Measurements from ENCODE around the gene FAM13A. TPM values are rescaled to one million over a fixed set of nuclear protein-coding genes. Genes with fewer than 3 reads are reported as not detected.

Gene FAM13A
- total and polyA plus RNA-seq, 2 donors (not counting 3 experiments of a cell fraction or from before 2014, with no cell fraction given): 3.3 to 10.5 TPM

DNA sequence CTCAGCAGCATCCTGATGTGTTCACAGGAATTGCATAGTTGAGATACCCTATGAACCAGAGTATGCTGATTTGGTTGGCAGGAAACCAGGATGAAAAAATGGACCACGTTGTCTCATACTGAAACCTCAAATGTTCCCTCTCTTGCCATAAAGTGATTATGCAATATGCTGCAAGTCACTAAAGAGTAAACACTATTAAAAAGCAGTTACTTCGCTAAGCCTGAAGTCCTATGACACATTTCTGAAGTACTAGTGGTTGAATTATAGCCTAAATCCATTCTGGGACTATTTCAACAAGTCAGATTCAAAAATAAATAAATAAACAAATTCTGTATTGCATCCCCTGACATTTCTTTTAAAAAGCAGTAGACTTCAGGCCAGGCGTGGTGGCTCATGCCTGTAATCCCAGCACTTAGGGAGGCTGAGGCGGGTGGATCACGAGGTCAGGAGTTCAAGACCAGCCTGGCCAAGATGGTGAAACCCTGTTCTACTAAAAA is 253.3 kb downstream of the FAM13A start:
- no peak overlapping the region for H3K4me2 ChIP-seq (ENCODE audit: insufficient read depth, low read length)
- no peaks in the 10 kb centered on the region for H3K9me3 ChIP-seq (replicated peaks; ENCODE audit: control insufficient read depth, insufficient read depth, low read length)
- no peak for TF ChIP-seq MYC (IDR thresholded peaks at IDR 0.05; ENCODE audit: low read depth, low read length)
- TF ChIP-seq, protein P1, sequence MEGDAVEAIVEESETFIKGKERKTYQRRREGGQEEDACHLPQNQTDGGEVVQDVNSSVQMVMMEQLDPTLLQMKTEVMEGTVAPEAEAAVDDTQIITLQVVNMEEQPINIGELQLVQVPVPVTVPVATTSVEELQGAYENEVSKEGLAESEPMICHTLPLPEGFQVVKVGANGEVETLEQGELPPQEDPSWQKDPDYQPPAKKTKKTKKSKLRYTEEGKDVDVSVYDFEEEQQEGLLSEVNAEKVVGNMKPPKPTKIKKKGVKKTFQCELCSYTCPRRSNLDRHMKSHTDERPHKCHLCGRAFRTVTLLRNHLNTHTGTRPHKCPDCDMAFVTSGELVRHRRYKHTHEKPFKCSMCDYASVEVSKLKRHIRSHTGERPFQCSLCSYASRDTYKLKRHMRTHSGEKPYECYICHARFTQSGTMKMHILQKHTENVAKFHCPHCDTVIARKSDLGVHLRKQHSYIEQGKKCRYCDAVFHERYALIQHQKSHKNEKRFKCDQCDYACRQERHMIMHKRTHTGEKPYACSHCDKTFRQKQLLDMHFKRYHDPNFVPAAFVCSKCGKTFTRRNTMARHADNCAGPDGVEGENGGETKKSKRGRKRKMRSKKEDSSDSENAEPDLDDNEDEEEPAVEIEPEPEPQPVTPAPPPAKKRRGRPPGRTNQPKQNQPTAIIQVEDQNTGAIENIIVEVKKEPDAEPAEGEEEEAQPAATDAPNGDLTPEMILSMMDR (IDR thresholded peaks at IDR 0.05; ENCODE audit: extremely low read depth in 1 of 2, insufficient read depth in 1 of 2, low read depth in 1 of 2, low read length in 2 of 2): no peak
- no peak for TF ChIP-seq JUN (IDR thresholded peaks at IDR 0.05; ENCODE audit: borderline replicate concordance, insufficient read depth, insufficient read length, low read depth)
- BruUV-seq (replicated peaks): no TSS peak
- CTCF ChIA-PET: no interaction called here
- dilution Hi-C loops (cut with MboI; ENCODE audit: extremely low pct_ligation_motif_present, low sequenced_read_pairs): loop anchor here (25.0 kb wide), 1 partner anchor 209 kb away; no protein-coding TSS in a partner anchor
- no peaks in the 10 kb centered on the region for H3K9me1 ChIP-seq (replicated peaks; ENCODE audit: control insufficient read depth, extremely low read depth, insufficient read depth, low read length)
- no peak overlapping the region for H3K27ac ChIP-seq (ENCODE audit: insufficient read depth, low read depth, low read length)
- no peak overlapping the region for H2AFZ ChIP-seq (ENCODE audit: low read depth, low read length)
- no peaks in the 10 kb centered on the region for H3K27me3 ChIP-seq (ENCODE audit: control insufficient read depth in 2 of 2, insufficient read depth in 2 of 2, low read length in 2 of 2)
- FAIRE-seq (no peak), DNase-seq (ENCODE audit: low read depth, low spot score) (peak; percentile 34)
- no peaks in the 10 kb centered on the region for H4K20me1 ChIP-seq (replicated peaks; ENCODE audit: control insufficient read depth, extremely low read depth, insufficient read depth, low read length)
- H3K4me1 ChIP-seq (ENCODE audit: control insufficient read depth, extremely low read depth, insufficient read depth, low read length): no peaks in the 10 kb centered on the region
- no peak overlapping the region for H3K9ac ChIP-seq (replicated peaks; ENCODE audit: extremely low read depth, insufficient read depth, low read length)
- intact Hi-C loops (cut with micrococcal nuclease): no loop called here
- H3K79me2 ChIP-seq (ENCODE audit: control insufficient read depth, insufficient read depth, low read length): no peaks in the 10 kb centered on the region
- POLR2A ChIA-PET: no interaction called here
- no peak overlapping the region for H3K4me3 ChIP-seq (replicated peaks in 1 of 3; ENCODE audit: insufficient read depth in 1 of 3, low read depth in 1 of 3, low read length in 3 of 3)
- H3K36me3 ChIP-seq (ENCODE audit: control insufficient read depth in 2 of 2, extremely low read depth in 1 of 2, insufficient read depth in 2 of 2, low read length in 2 of 2): no peaks in the 10 kb centered on the region

- TF ChIP-seq FOS (IDR thresholded peaks at IDR 0.05; ENCODE audit: borderline replicate concordance, insufficient read depth, low read length) (no peak), EZH2 (IDR thresholded peaks at IDR 0.05; ENCODE audit: borderline replicate concordance, low read depth, low read length, severe bottlenecking) (no peak), GATA2 (IDR thresholded peaks at IDR 0.05; ENCODE audit: insufficient read depth, insufficient read length, low read depth, low read length) (no peak), POLR2AphosphoS5 (IDR thresholded peaks at IDR 0.05; ENCODE audit: insufficient read depth, low read depth, low read length) (no peak), MYC (IDR thresholded peaks at IDR 0.05; ENCODE audit: low read depth, low read length) (no peak), JUN (IDR thresholded peaks at IDR 0.05; ENCODE audit: borderline replicate concordance, insufficient read depth, insufficient read length, low read depth) (no peak), POLR2A (IDR thresholded peaks at IDR 0.05; ENCODE audit: low read depth, low read length) (no peak)
- TF ChIP-seq, protein P2, sequence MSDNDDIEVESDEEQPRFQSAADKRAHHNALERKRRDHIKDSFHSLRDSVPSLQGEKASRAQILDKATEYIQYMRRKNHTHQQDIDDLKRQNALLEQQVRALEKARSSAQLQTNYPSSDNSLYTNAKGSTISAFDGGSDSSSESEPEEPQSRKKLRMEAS (IDR thresholded peaks at IDR 0.05; ENCODE audit: insufficient read depth, insufficient read length): no peak
- TF ChIP-seq, protein P1 (IDR thresholded peaks at IDR 0.05; ENCODE audit: extremely low read depth in 1 of 2, insufficient read depth in 1 of 2, low read depth in 1 of 2, low read length in 2 of 2): no peak
- Histone ChIP-seq H3K4me1 (ENCODE audit: control insufficient read depth, extremely low read depth, insufficient read depth, low read length) (no peaks in the 10 kb centered on the region), H4K20me1 (replicated peaks; ENCODE audit: control insufficient read depth, extremely low read depth, insufficient read depth, low read length) (no peaks in the 10 kb centered on the region), H3K36me3 (ENCODE audit: control insufficient read depth in 2 of 2, extremely low read depth in 1 of 2, insufficient read depth in 2 of 2, low read length in 2 of 2) (no peaks in the 10 kb centered on the region), H3K4me2 (ENCODE audit: insufficient read depth, low read length) (no peak overlapping the region), H3K9ac (replicated peaks; ENCODE audit: extremely low read depth, insufficient read depth, low read length) (no peak overlapping the region), H2AFZ (ENCODE audit: low read depth, low read length) (no peak overlapping the region), H3K4me3 (replicated peaks in 1 of 3; ENCODE audit: insufficient read depth in 1 of 3, low read depth in 1 of 3, low read length in 3 of 3) (no peak overlapping the region), H3K9me1 (replicated peaks; ENCODE audit: control insufficient read depth, extremely low read depth, insufficient read depth, low read length) (no peaks in the 10 kb centered on the region), H3K79me2 (ENCODE audit: control insufficient read depth, insufficient read depth, low read length) (no peaks in the 10 kb centered on the region), H3K9me3 (replicated peaks; ENCODE audit: control insufficient read depth, insufficient read depth, low read length) (no peaks in the 10 kb centered on the region), H3K27ac (ENCODE audit: insufficient read depth, low read depth, low read length) (no peak overlapping the region), H3K27me3 (ENCODE audit: control insufficient read depth in 2 of 2, insufficient read depth in 2 of 2, low read length in 2 of 2) (no peaks in the 10 kb centered on the region)
- dilution Hi-C loops (cut with MboI; ENCODE audit: extremely low pct_ligation_motif_present, low sequenced_read_pairs) (loop anchor here (25.0 kb wide), 1 partner anchor 210 kb away; no protein-coding TSS in a partner anchor), intact Hi-C loops (cut with micrococcal nuclease) (no loop called here)
- POLR2A ChIA-PET: no interaction called here
- CTCF ChIA-PET: interaction anchor here (0.6 to 2.2 kb wide), 9 partner anchors 11 to 273 kb away, joined by 3 to 14 read pairs (median 3); no protein-coding TSS in a partner anchor
- BruUV-seq (replicated peaks): no TSS peak
- no peak for DNase-seq (ENCODE audit: low read depth, low spot score)
- FAIRE-seq: no peak
Observed at GRCh38 chr4:88802585-88803286, 254.2 kb downstream of the FAM13A start.
